ENCODE results near the gene LPA. TPM values are rescaled to one million over a fixed set of nuclear protein-coding genes. Genes with fewer than 3 reads are reported as not detected.

The LPA gene
- total and polyA plus RNA-seq, 3 donors from 2014 or later = 0.28 to 7.2 (median 2.4) TPM

DNA sequence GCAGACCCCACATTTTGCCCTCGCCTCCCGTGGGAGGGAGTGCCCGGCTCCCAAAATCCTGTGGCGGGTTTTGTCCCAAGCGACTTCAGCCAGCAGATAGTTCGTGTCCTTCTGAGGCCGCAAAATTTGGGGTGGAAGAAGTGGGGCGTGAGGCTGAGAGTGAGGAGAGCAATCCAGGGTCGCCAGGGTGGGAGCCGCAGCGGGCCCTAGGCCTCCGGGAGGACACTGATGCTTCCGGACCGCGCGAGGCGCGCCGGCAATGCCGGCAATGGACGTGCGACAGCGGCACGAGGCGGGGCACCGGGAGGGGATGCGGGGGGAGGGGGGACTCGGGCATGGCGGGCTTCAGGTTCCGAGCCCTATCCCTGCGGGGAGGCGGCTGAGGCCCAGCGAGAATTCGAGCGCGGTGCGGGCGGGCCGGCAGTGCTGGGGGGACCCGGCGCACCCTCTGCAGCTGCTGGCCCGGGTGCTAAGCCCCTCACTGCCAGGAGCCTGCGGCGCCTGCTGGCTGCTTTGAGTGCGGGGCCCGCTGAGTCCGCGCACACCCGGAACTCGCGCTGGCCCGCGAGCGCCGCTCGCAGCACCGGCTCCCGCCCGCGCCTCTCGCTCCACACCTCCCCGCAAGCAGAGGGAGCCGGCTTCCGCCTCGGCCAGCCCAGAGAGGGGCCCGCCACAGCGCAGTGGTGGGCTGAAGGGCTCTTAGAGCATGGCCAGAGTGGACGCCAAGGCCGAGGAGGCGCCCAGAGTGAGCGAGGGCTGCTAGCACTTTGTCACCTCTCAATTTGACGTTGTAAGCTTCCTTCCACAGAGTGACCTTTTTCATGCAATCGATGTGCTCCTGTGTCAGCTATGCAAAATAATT lies 143.8 kb downstream of the LPA start:
- 0% methylated on average over 10 to 51 of the region's 73 CpGs for WGBS, 2 donors
- peak overlapping the region; percentile 77 to 85 for H3K27ac ChIP-seq
- TF ChIP-seq, protein P1, sequence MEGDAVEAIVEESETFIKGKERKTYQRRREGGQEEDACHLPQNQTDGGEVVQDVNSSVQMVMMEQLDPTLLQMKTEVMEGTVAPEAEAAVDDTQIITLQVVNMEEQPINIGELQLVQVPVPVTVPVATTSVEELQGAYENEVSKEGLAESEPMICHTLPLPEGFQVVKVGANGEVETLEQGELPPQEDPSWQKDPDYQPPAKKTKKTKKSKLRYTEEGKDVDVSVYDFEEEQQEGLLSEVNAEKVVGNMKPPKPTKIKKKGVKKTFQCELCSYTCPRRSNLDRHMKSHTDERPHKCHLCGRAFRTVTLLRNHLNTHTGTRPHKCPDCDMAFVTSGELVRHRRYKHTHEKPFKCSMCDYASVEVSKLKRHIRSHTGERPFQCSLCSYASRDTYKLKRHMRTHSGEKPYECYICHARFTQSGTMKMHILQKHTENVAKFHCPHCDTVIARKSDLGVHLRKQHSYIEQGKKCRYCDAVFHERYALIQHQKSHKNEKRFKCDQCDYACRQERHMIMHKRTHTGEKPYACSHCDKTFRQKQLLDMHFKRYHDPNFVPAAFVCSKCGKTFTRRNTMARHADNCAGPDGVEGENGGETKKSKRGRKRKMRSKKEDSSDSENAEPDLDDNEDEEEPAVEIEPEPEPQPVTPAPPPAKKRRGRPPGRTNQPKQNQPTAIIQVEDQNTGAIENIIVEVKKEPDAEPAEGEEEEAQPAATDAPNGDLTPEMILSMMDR (IDR thresholded peaks at IDR 0.05) = peak in 1 of 3 experiments; percentile 97
- TF ChIP-seq POLR2A (IDR thresholded peaks at IDR 0.05) = no peak
- no peaks in the 10 kb centered on the region for H3K9me3 ChIP-seq
- intact Hi-C loops (cut with DNase I; ENCODE audit: low total_unique reads) = no loop called here
- no peaks in the 10 kb centered on the region for H3K4me1 ChIP-seq
- no peaks in the 10 kb centered on the region for H3K27me3 ChIP-seq
- peak; percentile 89 for DNase-seq
- peak overlapping the region; percentile 67 to 75 for H3K4me3 ChIP-seq
- H3K36me3 ChIP-seq (ENCODE audit: low read depth, missing control alignments) = no peaks in the 10 kb centered on the region

DNA sequence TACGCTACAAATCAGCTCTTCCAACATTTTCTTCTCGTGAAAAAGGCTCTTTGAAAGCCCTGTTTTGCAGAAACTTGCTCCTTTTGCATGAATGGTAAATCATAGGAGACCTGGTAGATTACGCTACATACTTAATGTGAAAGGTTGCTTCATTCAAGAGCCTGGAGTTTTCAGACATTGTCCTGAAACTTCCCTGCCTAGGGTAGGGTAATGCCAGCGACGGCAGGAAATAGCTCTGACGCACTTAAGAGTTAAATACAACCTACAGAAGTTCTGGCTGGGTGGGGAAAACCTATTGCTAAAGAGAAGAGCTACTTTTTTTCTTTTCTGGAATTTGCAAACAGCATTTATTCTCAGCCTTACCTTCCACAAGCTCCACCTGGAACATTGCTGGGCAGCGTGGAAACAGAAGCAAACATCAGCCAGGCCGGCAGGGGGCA lies 144.5 kb downstream of the LPA start:
- Histone ChIP-seq H3K4me3 (peak overlapping the region; percentile 67 to 75), H3K27ac (peak overlapping the region; percentile 77 to 85), H3K27me3 (no peaks in the 10 kb centered on the region), H3K4me1 (no peaks in the 10 kb centered on the region), H3K9me3 (no peaks in the 10 kb centered on the region), H3K36me3 (ENCODE audit: low read depth, missing control alignments) (no peaks in the 10 kb centered on the region)
- DNase-seq = no peak
- WGBS, 2 donors = 17 to 21% methylated on average over 8 of the region's 8 CpGs
- intact Hi-C loops (cut with DNase I; ENCODE audit: low total_unique reads) = no loop called here
- TF ChIP-seq, protein P1 (IDR thresholded peaks at IDR 0.05) = peak in 2 of 3 experiments; percentile 93 to 95
- no peak for TF ChIP-seq POLR2A (IDR thresholded peaks at IDR 0.05)

DNA sequence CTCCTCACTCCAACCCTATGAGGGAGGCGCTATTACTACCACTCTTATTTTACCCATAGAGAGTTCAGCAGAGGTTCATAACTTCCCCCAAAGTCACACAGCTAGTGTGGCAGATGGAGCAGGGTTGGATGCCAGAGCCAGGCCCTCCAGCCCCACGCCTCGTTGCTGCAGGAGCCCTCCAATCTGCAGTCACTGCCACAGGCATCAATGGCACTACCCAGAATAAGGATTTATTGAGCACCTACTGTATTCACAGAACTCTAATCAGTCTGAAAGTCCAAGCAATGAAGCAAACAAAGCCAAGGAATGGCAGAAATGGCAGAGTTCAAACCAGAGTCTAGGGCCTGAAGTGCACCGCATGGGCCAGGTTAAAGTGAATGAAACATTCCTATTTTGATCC lies 144.9 kb downstream of the LPA start:
- H3K27ac ChIP-seq = no peak overlapping the region
- no peak for DNase-seq
- H3K27me3 ChIP-seq = no peaks in the 10 kb centered on the region
- H3K36me3 ChIP-seq (ENCODE audit: low read depth, missing control alignments) = no peaks in the 10 kb centered on the region
- H3K4me3 ChIP-seq = no peak overlapping the region
- 61 to 68% methylated on average over 4 of the region's 4 CpGs for WGBS, 2 donors
- intact Hi-C loops (cut with DNase I; ENCODE audit: low total_unique reads) = no loop called here
- no peaks in the 10 kb centered on the region for H3K9me3 ChIP-seq
- TF ChIP-seq, protein P1 (IDR thresholded peaks at IDR 0.05) = no peak
- TF ChIP-seq POLR2A (IDR thresholded peaks at IDR 0.05) = no peak
- H3K4me1 ChIP-seq = no peaks in the 10 kb centered on the region

DNA sequence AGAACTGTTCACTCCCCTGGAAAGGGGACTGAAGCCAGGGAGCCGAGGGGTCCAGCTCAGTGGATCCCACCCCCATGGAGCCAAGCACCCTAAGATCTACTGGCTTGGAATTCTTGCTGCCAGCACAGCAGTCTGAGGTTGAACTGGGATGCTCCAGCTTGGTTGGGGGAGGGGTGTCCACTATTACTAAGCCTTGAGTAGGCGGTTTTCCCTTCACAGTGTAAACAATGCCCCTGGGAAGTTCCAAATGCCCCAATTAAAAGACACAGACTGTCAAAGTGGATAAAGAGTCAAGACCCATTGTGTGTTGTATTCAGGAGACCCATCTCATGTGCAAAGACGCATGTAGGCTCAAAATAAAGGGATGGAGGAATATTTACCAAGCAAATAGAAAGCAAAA lies 150.2 kb downstream of the LPA start:
- intact Hi-C loops (cut with DNase I; ENCODE audit: low total_unique reads) = no loop called here
- TF ChIP-seq POLR2A (IDR thresholded peaks at IDR 0.05) = no peak
- TF ChIP-seq, protein P1 (IDR thresholded peaks at IDR 0.05) = no peak
- WGBS, 2 donors = 74 to 86% methylated on average over 2 to 3 of the region's 3 CpGs
- no peaks in the 10 kb centered on the region for H3K36me3 ChIP-seq (ENCODE audit: low read depth, missing control alignments)
- no peaks in the 10 kb centered on the region for H3K27me3 ChIP-seq
- no peak for DNase-seq
- no peak overlapping the region for H3K27ac ChIP-seq
- H3K4me3 ChIP-seq = no peak overlapping the region
- H3K4me1 ChIP-seq = no peaks in the 10 kb centered on the region
- H3K9me3 ChIP-seq = no peaks in the 10 kb centered on the region

All from testis (tissue), 3 donors.